GM21717 (cell line): ENCODE results near the gene TNIK.
"Not testable (repeated sequence)": the region's sequence is repeated elsewhere in the genome, so short reads cannot be mapped to it uniquely, and the experiment has no call there.

Experiments used
- ATAC-seq: cut with Tn5 transposase; IDR thresholded peaks from one replicate; pipeline ENCODE4 v1.9.1; 2021; ENCODE audit warnings: mild to moderate bottlenecking, moderate library complexity; ENCODE audit not compliant: unreplicated experiment

TNIK gene

DNA sequence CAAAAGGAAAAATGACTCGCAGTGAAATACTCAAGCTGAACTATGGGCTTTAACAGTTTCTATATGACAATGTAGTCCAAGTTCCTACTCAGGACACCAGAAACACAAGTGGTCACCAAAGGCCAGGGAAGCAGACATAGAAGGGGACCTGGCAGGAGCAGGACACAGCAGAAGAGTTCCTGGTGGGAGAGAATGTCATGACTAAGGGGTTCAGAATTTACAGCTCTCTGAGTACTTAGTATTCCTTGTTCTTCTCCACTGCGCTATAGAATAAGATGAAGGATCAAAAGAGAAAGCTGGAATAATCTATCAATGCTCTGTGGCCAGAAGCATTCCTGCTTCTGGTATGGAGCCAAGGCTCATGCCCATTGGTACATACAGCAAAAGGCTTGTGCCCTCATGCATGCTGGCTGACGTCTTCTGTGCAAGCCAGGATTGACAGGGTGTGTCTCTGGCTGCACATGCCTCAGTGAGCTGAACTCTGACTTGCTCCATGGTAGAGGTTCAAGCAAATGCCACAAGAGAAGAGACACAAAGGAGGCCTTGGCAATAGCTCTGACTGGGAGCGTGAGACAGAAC is 305.0 kb downstream of the TNIK start:
- no peak for ATAC-seq

DNA sequence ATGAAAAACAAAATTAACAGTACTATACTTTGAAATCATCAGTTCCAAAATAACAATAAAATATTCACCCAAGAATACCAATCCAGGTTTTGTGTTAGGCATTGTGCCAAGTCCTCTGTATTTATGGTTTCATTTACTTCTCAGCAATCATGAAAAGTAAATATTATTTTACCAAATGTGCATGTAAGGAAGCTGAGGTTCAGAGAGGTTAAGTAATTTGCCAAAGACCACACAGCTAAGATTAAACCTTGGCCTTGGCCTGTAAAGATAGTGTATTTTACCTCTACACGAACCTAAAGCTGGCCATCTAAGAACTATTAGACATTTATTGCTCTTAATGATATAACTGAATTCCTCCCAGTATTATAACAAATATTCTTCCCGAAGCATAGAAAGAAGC is 309.3 kb downstream of the TNIK start:
- ATAC-seq, result no peak

DNA sequence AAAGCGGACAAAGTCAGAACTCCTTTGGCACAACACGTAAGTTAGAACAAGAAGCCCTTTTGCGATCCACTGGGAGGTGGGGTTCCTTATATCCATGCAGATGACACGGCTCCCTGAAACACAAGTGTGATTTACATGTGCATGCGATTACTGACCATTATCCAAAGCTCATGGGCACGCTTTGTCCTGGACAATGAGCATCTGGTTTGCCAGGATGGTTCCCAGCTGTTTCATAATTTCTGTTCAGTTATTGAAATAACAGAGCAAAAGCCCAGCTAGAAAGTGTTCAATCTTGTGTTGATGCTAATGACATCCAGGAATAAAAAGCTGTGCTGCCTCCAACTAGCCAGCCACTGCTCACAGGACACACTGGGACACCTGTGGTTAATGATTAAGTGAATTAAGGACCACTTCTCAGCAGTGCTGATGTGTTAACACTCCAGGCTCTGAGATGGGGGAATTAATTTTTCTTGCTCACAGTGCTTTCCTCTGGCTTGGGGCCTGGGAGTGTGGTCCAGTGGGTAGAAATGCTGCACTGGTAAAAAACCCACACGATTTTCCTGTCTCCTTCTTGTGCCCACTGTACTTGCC is 310.6 kb downstream of the TNIK start:
- no peak for ATAC-seq

DNA sequence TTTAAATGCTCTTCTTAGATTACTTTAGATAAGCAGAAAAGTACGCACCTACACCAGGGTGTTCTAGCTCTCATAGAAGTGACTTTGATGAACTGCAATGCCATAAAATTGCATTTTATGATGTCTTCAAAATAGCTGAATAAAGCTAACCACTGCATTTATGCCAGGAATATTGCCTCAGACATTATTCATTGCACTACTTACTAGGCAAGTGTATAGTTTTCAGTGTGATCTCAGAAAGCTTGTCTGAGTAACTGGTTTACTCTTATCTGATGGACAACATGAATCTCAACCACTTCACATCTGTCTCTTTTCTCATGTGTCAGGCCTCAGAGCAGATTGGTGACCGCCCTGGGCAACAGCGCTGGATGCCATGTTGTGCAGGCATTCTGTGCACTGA is 314.4 kb downstream of the TNIK start:
- no peak for ATAC-seq

DNA sequence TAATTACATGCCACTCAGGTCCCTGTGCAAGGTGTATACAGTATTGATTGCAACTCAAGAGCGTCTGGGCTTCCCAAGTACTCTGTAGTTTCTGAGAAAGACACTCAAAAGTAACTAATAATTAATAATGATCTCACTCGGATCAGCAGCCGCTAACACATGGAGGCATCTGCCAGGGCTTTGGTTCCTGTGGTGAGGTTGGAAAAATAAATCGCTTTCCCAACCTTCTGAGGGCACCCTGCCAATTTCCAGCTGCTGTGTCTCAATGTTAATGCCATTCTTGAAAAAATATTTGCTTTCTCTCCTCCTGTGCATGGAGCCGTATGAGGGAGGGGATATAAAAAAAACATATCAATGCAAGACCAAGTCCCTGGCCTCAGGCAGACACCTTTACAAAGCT is 317.2 kb downstream of the TNIK start:
- no peak for ATAC-seq

DNA sequence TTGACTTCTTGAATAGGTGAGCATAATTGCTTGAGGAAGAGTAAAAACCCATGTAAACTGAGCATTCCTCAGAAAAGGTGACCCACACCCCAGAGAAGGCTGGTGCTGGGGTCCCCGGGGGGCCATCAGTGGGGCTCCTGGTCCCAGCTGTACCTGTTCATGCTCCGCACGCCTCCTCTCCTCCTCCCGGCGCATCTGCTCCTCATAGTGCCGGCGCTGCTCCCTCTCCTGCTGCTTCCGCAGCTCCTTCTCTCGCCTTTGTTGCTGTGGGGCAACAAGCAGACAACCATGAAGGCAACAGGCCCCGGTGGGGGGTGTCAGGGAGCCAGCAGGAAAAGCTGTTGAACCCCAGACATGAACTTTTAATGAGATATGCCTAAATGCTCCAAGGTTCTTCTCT is 320.0 kb downstream of the TNIK start:
- ATAC-seq, result no peak

DNA sequence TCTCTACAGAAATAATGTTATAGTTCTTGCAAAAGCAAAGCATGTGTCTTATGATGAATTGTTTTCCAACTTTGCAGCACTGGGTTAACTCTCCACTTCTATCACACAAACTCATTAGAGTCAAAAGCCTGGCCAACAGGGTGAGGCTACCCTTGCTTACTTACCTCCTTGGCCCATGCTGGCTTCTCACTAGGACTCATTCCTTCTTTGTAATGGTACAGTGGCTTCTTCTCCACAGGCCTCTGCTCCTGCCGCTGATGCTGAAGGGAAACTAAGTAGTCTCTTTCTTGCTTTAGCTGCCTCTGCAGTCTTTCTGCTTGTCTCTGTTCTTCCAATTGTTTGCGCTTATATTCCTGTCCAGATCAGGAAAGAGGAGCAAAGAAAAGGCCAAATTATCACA is 322.2 kb downstream of the TNIK start:
- no peak for ATAC-seq

DNA sequence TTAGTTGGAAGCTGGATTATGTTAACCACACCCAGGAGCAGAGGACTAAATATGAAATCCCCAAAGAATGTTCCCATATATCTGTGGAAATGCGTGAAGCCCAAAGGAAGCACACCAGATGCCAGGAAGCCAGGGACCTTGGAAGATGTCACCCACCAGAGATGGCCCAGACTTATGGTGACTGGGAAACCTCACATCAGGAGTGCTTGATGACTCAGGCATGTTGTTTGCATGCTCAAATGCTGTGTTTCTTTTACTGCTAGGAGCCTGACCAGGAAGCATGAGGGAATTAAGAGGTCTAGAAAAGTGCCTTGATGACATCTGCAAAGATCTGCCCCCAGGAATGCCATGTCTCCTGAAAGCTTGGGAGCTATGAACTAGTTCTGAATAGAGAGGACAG is 324.7 kb downstream of the TNIK start:
- no peak for ATAC-seq

DNA sequence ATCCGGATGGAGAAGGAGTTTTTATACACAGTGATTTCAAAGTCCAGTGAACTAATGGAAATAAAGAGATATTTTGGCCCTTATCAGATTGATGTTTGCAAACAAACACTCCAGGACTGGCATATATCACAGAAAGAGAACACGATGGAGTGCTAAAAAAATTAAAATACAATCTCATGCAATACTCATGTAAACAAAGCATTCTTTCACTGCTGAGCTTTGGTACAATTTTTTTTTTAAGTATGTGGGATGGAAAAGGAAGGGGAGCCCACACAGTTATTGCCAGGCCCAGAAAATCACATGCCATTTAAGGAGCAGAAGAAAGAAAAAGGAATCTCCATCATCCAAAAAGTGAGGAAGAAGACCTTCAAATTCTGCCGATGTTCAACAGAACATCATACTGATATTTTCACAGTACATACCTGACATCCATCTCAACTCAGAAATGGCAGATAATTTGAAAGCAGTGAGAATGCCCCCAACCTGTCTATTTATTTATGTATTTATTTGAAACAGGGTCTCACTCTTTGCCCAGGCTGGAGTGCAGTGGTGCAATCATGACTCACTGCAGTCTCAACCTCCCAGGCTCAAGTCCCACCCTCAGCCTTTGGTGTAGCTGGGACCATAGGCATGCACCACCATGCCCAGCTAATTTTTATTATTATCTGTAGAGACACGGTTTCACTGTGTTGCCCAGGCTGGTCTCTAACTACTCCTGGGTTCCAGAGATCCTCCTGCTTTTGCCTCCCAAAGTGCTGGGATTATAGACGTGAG is 326.2 kb downstream of the TNIK start:
- no peak for ATAC-seq

DNA sequence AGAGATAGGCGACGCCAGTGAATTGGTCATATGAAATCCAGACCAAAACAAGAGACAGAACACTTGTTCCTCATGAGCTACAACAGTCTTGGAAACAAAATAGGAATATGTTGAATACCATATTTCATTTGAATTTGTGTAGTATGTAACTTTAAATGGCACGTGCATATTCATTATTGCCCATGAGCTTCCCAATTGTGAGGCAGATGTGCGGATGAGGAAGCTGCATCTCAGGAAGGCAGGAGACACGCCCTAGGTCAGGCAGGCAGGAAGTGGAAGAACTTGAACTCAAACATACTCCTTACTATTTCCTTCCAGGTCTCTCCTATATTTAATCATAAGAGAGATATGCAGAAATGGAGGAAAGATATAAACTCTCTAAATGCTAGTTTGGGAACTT is 326.9 kb downstream of the TNIK start:
- no peak for ATAC-seq

DNA sequence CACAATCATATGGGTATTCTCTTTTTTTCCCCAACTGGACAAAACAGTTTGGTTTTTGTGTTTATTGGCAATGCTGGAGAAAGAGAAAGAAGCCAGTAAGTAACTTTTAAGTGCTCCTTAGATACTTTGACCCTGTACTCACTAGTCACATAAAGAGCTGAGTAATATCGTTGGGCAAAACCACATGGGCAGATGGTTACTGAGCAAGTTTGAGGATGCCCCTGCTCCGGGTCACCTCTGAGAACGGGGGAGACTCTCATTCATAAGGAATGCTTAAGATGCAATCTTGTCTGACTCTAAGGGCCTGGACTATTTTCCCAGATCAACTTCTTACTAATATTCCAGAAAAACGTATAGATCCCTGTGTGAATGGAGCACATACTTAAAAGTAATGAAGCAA is 327.3 kb downstream of the TNIK start:
- no peak for ATAC-seq

DNA sequence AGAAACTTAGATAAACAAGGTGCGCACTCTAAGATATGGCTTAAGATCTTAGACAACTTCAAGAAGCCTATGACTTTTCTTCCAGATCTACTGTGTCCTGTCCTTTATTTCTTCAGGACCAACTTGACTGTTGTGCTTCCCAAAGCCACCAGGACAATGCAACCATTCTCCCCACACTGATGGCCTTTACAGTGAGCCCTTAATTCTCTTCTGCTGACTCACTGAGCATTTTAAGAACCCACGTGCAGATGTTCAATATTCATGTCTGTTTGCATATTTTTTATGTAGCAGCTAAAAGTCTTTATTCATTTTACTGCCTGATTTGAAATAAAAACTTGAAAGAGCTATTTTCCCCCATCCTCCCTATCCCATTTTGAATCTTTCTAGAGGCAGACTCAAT is 330.4 kb downstream of the TNIK start:
- no peak for ATAC-seq

DNA sequence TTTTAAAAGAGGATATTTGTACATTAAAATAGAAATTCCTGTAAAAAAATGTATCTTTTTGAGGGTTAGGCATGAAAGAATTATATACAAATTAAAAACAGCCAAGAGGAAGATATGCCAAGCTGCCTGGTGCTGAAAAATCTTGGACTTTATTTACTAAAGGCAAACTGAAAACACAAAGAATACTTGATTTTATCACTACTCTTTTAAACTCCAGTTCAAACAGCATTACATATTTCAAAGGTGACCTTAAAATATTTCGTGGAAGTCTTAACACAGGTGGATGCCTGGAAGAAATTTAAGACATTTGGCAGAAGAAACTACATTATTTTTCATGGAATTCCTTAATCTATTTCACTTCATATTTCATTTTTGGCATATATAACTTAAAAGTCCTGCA is 332.6 kb downstream of the TNIK start:
- no peak for ATAC-seq

DNA sequence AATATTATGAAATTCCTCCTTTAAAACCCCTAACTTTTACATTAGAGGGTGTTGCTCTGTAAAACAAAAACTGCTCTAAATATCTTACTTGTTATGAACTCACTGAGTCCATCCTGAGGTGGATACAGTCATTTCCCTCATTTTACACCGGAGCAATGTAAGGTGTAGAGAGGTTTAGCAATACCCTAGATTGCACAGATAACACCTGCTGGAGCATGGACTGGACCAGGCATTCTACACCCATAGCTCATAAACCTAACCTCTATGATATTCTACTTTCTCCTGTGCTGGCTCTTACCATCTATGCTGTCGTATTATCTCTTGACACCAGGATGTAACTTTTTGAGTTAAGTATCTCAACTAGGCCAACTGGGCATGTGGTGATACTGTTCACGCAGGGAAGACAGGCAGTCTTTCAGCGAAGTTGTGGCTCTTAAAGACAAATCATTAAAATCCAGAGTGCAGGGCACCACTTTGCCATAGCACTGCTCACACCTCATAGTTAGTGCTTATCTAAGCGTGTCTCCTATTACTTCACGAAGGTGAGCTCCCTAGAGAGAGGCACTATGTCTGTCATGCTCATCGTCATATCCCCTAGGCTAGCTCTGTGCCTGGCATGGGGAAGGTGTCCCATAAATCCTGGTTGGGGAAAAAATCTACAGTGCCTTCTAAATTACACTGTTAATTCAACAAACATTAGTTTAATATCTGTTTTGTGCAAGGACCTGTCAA is 333.6 kb downstream of the TNIK start:
- no peak for ATAC-seq

DNA sequence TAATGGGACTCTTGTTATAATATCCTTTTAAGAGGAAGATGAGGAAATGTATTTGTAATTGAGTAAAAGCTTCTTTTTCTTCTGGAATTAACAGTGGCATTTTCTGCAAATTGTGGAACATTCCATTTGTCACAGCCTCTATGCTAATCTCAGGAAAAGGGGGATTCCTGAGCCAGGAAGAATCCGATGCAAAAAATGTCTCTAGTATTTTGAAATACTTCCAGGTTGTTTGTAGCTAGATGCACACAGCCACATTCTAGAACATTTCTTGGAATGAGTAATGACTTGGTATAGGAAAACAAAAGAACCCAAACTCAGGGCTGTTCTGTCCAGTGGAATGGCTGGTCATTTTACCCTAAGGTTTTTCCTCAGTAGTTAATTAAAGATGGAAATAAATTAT is 335.2 kb downstream of the TNIK start:
- no peak for ATAC-seq

DNA sequence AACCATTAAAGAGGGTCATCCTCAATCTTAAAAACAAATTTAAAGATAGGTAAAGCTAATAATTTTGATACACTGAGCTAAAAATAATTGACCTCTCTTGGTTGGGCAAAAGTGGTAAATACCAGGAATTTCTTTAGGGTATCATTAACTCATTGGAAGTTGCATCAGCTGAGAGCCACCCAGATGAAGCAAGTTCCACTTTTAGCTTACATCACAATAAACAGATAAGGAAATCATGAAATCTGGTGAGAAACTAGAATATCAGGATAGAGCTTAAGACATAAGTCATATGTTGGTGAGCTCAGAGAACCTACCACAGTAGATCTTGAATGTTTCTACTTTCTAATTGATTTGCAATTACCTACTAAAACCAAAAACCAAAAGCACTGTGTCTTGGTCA is 336.3 kb downstream of the TNIK start:
- no peak for ATAC-seq

DNA sequence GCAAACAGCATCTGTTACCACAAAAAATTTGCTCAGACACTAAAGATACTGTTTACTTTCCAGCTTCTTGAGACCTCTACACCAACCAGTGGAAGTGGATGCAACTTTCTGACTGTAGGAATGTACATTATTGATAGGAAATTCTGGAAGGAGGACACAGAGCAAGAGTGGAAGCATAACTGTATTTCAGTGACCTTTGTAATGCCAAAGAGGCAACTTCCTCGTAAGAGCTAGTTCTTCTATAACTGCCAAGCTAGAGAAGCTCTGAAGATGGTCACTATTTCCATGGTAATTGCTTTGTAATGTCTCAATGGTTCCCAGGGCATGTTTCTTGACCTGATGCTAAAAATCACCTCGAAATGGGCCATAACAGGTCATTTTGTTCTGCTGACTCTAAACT is 337.3 kb downstream of the TNIK start:
- ATAC-seq, result no peak

DNA sequence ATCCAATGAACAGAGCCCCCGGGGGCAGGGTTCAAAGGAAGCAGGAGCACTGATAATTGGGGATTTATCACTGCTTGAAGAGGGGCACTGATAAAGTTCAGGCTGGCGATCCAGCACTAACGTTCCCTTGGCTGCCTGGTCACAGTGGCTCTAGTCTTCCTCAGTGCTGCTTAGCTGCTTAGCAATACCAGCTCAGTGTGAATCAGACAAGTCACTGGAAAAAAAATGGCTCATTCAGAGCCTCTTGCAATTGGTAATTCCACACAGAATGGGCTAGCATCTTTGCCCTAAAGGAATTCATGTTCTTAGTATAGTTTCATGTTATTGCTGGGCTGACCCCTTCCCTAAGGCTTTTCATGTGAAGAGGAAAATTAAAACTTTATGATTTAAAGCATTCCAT is 338.0 kb downstream of the TNIK start:
- no peak for ATAC-seq

DNA sequence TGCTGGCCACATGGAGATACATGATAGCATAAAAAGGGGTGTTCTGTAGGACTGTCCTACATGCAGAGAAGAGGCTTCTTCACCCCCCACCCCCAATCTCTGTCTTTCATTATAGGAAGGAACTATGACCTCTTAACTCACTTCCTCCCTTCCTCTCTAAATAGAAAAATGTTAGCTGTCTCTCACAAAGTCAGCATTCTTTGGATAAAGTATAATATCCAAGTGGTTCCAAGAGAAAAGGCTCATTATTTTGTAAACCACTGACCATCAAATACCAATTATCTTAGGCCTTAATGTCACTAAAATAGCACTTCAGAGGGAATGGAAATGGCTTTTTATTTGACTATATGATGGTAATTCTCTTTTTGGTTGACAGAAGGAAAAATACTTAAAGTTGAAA is 338.4 kb downstream of the TNIK start:
- no peak for ATAC-seq

DNA sequence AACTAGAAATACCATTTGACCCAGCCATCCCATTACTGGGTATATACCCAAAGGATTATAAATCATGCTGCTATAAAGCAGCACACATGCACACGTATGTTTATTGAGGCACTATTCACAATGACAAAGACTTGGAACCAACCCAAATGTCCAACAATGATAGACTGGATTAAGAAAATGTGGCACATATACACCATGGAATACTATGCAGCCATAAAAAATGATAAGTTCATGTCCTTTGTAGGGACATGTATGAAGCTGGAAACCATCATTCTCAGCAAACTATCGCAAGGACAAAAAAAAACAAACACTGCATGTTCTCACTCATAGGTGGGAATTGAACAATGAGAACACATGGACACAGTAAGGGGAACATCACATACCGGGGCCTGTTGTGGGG is 340.8 kb downstream of the TNIK start:
- not testable (repeated sequence) for ATAC-seq

DNA sequence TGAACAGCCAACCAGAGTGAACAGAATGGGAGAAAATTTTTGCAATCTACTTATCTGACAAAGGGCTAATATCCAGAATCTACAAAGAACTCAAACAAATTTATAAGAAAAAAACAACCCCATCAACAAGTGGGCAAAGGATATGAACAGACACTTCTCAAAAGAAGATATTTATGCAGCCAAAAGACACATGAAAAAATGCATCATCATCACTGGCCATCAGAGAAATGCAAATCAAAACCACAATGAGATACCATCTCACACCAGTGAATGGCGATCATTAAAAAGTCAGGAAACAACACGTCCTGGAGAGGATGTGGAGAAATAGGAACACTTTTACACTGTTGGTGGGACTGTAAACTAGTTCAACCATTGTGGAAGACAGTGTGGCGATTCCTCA is 341.2 kb downstream of the TNIK start:
- ATAC-seq, result not testable (repeated sequence)

DNA sequence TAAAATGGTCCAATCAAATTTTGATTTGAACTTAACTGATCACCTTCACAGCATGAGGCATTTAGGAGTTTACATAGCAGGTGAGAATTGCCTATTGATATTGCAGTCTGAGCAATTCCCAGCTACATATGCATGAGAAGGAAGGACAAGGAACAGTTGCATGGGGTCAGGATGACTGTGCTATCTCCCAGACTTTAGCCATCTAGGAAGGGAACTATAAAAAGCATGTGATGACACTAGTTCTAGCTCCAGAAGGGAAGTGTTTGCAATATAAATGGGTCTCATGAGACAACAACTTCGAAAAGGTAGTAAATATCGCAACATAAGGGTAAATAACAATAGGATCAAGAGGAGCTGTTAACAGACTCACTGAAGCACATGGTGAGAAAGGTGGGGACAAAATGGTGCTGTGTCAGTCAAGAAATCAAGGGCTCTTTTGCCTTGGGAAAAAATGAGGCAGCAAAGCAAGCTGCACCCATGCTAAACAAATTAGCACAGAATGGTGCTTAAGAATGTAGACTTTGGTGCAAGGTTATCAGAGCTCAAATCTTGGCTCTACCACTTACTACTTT is 343.3 kb downstream of the TNIK start:
- no peak for ATAC-seq
